HG02642 (cell line): ENCODE results near the gene CXCL9.
"Not testable (repeated sequence)": the region's sequence is repeated elsewhere in the genome, so short reads cannot be mapped to it uniquely, and the experiment has no call there.

Experiments
- ATAC-seq: cut with Tn5 transposase; IDR thresholded peaks from one replicate; pipeline ENCODE4 v1.9.1; 2021; ENCODE audit warnings: mild to moderate bottlenecking; ENCODE audit not compliant: unreplicated experiment, poor library complexity

The CXCL9 gene

DNA sequence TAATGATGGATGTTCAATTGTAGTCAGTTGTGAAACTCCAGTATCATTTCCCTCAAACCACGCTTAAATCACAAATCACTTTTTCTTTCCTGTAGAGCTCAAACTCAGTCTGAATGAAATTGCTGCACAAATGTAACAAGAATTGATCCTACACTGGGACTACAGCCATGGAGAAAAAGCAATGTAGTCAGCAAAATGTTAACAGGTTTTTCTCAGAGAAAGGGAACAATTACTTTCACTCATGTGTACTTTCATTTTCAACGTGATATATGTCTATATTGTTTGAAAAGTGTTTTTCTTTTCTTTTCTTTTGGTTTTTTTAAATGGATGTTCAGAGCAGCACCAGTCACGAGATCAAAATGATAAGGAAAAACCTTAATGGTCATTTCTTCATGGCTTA is 39.2 kb downstream of the CXCL9 start:
- no peak for ATAC-seq

DNA sequence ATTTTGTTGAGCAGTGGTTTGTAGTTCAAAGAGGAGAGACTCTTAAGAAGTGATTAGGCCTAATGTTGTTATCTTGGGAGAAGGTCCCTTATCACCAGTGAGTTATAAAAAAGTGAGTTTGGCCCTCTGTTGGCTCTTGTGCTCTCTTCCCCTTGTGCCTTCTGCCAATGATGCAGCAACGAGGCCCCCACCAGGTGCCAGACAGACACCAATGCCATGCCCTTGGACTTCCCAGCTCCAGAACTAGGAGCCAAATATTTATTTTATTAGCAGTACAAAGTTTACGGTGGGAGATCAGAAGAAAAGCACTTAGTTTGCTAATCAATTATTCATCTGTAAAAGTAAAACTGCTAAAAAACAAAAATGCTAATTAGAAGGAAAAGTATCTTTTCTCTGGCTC is 43.8 kb downstream of the CXCL9 start:
- ATAC-seq: no peak

DNA sequence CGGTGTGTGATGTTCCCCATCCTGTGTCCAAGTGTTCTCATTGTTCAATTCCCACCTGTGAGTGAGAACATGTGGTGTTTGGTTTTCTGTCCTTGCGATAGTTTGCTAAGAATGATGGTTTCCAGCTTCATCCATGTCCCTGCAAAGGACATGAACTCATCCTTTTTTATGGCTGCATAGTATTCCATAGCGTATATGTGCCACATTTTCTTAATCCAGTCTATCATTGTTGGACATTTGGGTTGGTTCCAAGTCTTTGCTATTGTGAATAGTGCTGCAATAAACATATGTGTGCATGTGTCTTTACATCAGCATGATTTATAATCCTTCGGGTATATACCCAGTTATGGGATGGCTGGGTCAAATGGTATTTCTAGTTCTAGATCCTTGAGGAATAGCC is 45.2 kb downstream of the CXCL9 start:
- not testable (repeated sequence) for ATAC-seq

DNA sequence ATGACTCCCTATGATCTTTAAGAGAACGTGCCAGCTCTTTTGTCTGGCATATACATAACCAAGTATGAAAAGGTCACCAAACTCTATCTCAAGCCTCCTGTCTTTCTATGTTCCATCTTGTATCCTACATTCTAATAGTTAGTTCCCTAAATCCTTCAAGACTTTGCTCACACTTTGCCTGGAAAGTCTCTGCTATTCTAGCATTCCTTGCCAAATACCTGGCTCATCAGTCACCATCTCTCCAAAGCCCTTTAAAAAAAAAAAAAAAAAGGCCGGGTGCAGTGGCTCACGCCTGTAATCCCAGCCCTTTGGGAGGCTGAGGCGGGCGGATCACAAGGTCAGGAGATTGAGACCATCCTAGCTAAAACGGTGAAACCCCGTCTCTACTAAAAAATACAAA is 48.8 kb downstream of the CXCL9 start:
- not testable (repeated sequence) for ATAC-seq

DNA sequence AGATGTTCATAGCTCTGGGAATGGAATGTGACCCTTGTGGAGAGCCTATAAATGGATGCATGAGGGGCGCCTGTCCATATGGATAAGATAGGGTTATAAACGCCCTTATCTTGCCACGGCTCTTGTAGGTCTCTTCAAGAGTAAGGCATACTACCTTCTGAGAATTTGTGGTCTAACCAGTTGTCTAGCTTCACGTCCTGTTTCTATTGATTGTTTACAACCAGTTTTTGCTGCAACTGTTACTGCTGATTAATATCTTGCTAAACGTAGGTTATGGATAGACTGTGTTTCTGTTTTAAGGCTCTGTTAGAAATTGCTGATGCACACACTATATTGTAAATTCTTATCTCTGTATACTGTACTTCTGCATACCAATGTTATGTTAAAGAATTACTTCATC is 52.5 kb downstream of the CXCL9 start:
- ATAC-seq: not testable (repeated sequence)

DNA sequence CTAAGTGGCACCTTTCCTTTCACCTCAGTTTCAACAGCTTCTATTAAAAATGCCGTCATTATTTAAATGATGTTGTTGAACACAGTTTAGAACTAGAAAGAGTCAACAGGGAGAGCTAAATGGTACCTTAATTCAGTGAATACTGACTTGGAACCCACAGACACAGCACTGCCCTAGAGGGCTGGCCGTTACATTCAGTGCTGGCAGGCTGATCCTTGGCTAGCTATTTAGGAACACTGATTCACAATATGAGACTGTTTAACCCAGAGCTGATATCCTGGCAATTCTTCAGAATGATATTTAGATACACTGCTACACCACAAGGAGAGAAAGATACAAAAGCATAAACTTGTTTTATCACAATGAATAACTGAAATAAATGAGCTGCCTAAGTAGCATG is 53.8 kb downstream of the CXCL9 start:
- no peak for ATAC-seq
